Peyer's patch (tissue), 4 donors: Measurements from ENCODE around the gene COPRS.

Experiments
- POLR2A ChIP-seq, 2 donors: fragments of 450-650 bp; IDR thresholded peaks; one replicate each; pipeline ENCODE4 v1.5.1; 2017; ENCODE audit warnings: antibody characterized with exemption in 2 of 2, mild to moderate bottlenecking in 2 of 2, moderate library complexity in 2 of 2
- TF ChIP-seq, protein P1 (sequence below), 6 experiments: fragments of 450-650 bp in 4 of 6; fragments of 200-600 bp in 2 of 6; sonication (generic) in 1 of 6; IDR thresholded peaks; one replicate each; pipeline ENCODE4 v1.5.1; 2017 to 2019; ENCODE audit warnings: antibody characterized with exemption in 6 of 6, mild to moderate bottlenecking in 3 of 6, moderate library complexity in 1 of 6

DNA sequence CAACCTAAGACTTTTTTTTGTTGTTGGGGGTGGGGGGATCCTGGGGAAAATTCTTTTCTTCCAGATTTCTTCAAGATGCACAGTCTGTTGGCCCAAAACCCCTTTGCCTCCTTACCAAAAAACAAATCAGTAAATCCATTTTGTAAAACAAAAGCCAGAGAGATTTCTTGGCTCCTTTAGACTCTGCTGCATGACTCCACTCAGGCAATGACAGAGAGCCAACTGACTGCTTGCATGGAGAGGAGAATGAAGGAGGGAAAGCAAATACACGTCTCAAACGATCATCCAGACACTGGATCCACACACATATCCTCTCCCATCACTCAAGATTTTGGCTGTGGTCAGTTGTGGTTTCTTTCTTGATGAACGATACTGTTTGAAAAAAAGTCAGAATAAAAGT, 13.8 kb downstream of the COPRS start:
- no peak for TF ChIP-seq POLR2A (IDR thresholded peaks at IDR 0.05)
- TF ChIP-seq, protein P1, sequence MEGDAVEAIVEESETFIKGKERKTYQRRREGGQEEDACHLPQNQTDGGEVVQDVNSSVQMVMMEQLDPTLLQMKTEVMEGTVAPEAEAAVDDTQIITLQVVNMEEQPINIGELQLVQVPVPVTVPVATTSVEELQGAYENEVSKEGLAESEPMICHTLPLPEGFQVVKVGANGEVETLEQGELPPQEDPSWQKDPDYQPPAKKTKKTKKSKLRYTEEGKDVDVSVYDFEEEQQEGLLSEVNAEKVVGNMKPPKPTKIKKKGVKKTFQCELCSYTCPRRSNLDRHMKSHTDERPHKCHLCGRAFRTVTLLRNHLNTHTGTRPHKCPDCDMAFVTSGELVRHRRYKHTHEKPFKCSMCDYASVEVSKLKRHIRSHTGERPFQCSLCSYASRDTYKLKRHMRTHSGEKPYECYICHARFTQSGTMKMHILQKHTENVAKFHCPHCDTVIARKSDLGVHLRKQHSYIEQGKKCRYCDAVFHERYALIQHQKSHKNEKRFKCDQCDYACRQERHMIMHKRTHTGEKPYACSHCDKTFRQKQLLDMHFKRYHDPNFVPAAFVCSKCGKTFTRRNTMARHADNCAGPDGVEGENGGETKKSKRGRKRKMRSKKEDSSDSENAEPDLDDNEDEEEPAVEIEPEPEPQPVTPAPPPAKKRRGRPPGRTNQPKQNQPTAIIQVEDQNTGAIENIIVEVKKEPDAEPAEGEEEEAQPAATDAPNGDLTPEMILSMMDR (IDR thresholded peaks at IDR 0.05) = no peak
